Ovary (tissue), 9 donors: ENCODE measurements around the gene MYCBPAP. TPM values are rescaled to one million over a fixed set of nuclear protein-coding genes. Genes with fewer than 3 reads are reported as not detected.
A peak's percentile ranks its signal among the peaks of the same experiment; 100 is the strongest.

Experiments used
- DNase-seq, 5 donors: peaks; one replicate each; pipeline ENCODE4 v3.0.0-alpha.2; 2019 to 2020
- H3K27ac ChIP-seq, 2 donors: fragments of 200-600 bp; one replicate each; pipeline versions ENCODE4 v1.5.1 to v1.8.0; 2019 to 2022
- H3K27me3 ChIP-seq: fragments of 200-600 bp; one replicate; pipeline ENCODE4 v1.8.0; 2022
- H3K36me3 ChIP-seq: fragments of 200-600 bp; sonication (generic); one replicate; pipeline ENCODE4 v1.5.1; 2019
- H3K4me1 ChIP-seq: one replicate; pipeline ENCODE4 v1.8.1; 2013; ENCODE audit warnings: mild to moderate bottlenecking, moderate library complexity; ENCODE audit not compliant: insufficient read depth
- H3K4me3 ChIP-seq: fragments of 200-600 bp; sonication (generic); one replicate; pipeline ENCODE4 v1.5.1; 2017
- H3K9me3 ChIP-seq, 2 donors: fragments of 200-600 bp in 1 of 2; sonication (generic) in 1 of 2; one replicate each; pipeline versions ENCODE4 v1.5.1 to v1.8.1; 2013 to 2019; ENCODE audit warnings: mild to moderate bottlenecking in 1 of 2, moderate library complexity in 1 of 2
- EP300 ChIP-seq: sonication (generic); formaldehyde crosslinking; IDR thresholded peaks from one replicate; pipeline ENCODE4 v1.6.1; 2017; ENCODE audit warnings: antibody characterized with exemption
- POLR2A ChIP-seq: fragments of 450-650 bp; IDR thresholded peaks from one replicate; pipeline ENCODE4 v1.6.1; 2017; ENCODE audit warnings: antibody characterized with exemption, mild to moderate bottlenecking, moderate library complexity
- whole genome bisulfite sequencing, 3 donors: extraction: QIAGEN DNeasy Blood & Tissue Kit in 1 of 3; methylation state at CpG; one replicate each; pipeline versions ENCODE4 v1.1.5 to v1.1.7; 2013 to 2017; 5-methylcytosine and 5-hydroxymethylcytosine counted together
- intact Hi-C, 4 donors: fragments of 100-400 bp; cut with DNase I; formaldehyde crosslinking; loops; one replicate each; pipeline versions ENCODE4 v1.11.0 to v1.15.1; 2022 to 2023
- polyA plus RNA-seq, 2 donors: library from polyadenylated mRNA; stranded (reverse); fragments of 200-250 nt in 1 of 2; fragments of 350-450 nt in 1 of 2; fragmentation: Illumina TruSeq in 1 of 2; extraction: RNeasy Lipid Tissue Mini Kit (QIAGEN cat#74804) in 1 of 2; gene quantifications; one replicate each; pipeline ENCODE4 v1.2.3, GENCODE V29; 2013 to 2014
- total RNA-seq, 7 donors: library from RNA; depleted of rRNA in 2 of 7; stranded (reverse); fragments of >200 nt in 2 of 7; fragmentation: NEBNext Ultra II Directional in 3 of 7; extraction: Animal tissue kit (Norgen Biotek cat#: 25700) in 3 of 7; gene quantifications; one replicate each; pipeline versions ENCODE4 v1.1.0 to v1.2.4, GENCODE V29; 2016 to 2023
- TF ChIP-seq, protein P1 (sequence below), 3 donors: fragments of 450-650 bp in 2 of 3; fragments of 200-600 bp in 1 of 3; IDR thresholded peaks; one replicate each; pipeline versions ENCODE4 v1.5.1 to v1.8.0; 2016 to 2022; ENCODE audit warnings: antibody characterized with exemption in 3 of 3, mild to moderate bottlenecking in 1 of 3
- donor health status: DM: no; HTN: no; CAD: no; lungs with moderate emphysema.
- donor health status: DM: no; HTN: no; CAD: no.
- donor health status: Bipolar disorder and iron deficiency.
- donor health status: DM: yes; HTN: yes; CAD: no.
- donor health status: DM: no; HTN: no; CAD: no.
- donor health status: DM: yes; HTN: yes; CAD: no.

The MYCBPAP gene
- total and polyA plus RNA-seq, 9 donors: 2.5 to 9.7 (median 4.5) TPM

GRCh38 chr17:50523208-50523607 lies 15.0 kb downstream of the MYCBPAP start:
- Histone ChIP-seq H3K27me3 (no peaks in the 10 kb centered on the region), H3K9me3 (no peaks in the 10 kb centered on the region), H3K36me3 (no peaks in the 10 kb centered on the region), H3K4me3 (no peak overlapping the region), H3K4me1 (peaks cover 12% of the 10 kb centered on the region), H3K27ac (no peak overlapping the region)
- no peak for DNase-seq
- 85 to 88% (median 87%) methylated on average over 2 of the region's 2 CpGs for WGBS, 3 donors
- intact Hi-C loops: no loop called here
- no peak for TF ChIP-seq EP300

- no peaks in the 10 kb centered on the region for H3K36me3 ChIP-seq
- intact Hi-C loops: no loop called here
- no peaks in the 10 kb centered on the region for H3K27me3 ChIP-seq
- no peak for DNase-seq
- no peak overlapping the region for H3K27ac ChIP-seq
- 91 to 94% (median 91%) methylated on average over 18 of the region's 18 CpGs for WGBS, 3 donors
- TF ChIP-seq, protein P1, sequence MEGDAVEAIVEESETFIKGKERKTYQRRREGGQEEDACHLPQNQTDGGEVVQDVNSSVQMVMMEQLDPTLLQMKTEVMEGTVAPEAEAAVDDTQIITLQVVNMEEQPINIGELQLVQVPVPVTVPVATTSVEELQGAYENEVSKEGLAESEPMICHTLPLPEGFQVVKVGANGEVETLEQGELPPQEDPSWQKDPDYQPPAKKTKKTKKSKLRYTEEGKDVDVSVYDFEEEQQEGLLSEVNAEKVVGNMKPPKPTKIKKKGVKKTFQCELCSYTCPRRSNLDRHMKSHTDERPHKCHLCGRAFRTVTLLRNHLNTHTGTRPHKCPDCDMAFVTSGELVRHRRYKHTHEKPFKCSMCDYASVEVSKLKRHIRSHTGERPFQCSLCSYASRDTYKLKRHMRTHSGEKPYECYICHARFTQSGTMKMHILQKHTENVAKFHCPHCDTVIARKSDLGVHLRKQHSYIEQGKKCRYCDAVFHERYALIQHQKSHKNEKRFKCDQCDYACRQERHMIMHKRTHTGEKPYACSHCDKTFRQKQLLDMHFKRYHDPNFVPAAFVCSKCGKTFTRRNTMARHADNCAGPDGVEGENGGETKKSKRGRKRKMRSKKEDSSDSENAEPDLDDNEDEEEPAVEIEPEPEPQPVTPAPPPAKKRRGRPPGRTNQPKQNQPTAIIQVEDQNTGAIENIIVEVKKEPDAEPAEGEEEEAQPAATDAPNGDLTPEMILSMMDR (IDR thresholded peaks at IDR 0.05): no peak
- no peak for TF ChIP-seq EP300
- no peak for TF ChIP-seq POLR2A
- H3K9me3 ChIP-seq: no peaks in the 10 kb centered on the region
- no peak overlapping the region for H3K4me3 ChIP-seq
- H3K4me1 ChIP-seq: peaks cover 1% of the 10 kb centered on the region
Measured at GRCh38 chr17:50524838-50525237, 16.6 kb downstream of the MYCBPAP start.

DNA sequence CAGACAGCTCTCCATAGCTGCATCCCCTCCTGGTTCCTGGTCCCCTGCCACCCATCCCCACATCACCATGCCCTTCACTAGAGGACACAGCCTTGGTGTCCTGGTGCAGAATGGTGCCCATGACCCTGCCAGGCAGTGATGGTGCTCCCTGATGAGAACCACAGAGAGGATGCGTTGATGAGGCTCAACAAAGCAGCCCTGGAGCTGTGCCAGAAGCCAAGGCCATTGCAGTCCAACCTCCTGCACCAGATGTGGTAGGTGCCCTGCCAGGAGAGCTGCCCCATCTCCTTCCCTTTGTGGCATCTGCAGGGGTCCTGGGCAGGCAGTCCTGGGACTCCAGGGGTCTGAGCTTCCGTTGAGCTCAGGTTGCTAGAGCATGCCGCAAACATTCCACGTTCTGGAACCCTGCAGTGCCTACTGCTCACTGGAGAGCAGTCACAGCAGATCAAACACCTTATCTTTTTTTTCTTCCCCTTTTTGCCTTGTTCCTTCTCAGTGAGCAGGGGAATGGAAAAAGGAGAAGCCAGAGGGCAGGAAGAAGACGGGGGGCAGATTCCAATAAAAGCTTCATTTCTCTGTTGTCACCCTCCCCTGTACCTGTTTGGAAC lies 19.0 kb downstream of the MYCBPAP start:
- TF ChIP-seq EP300 (no peak), POLR2A (no peak)
- TF ChIP-seq, protein P1 (IDR thresholded peaks at IDR 0.05): no peak
- H3K4me3 ChIP-seq: no peak overlapping the region
- 56 to 65% (median 60%) methylated on average over 5 of the region's 5 CpGs for WGBS, 3 donors
- H3K9me3 ChIP-seq: no peaks in the 10 kb centered on the region
- H3K4me1 ChIP-seq: no peaks in the 10 kb centered on the region
- intact Hi-C loops: no loop called here
- H3K27ac ChIP-seq: no peak overlapping the region
- peak in 1 of 5 donors; percentile 52 for DNase-seq
- no peaks in the 10 kb centered on the region for H3K36me3 ChIP-seq
- H3K27me3 ChIP-seq: no peaks in the 10 kb centered on the region

DNA sequence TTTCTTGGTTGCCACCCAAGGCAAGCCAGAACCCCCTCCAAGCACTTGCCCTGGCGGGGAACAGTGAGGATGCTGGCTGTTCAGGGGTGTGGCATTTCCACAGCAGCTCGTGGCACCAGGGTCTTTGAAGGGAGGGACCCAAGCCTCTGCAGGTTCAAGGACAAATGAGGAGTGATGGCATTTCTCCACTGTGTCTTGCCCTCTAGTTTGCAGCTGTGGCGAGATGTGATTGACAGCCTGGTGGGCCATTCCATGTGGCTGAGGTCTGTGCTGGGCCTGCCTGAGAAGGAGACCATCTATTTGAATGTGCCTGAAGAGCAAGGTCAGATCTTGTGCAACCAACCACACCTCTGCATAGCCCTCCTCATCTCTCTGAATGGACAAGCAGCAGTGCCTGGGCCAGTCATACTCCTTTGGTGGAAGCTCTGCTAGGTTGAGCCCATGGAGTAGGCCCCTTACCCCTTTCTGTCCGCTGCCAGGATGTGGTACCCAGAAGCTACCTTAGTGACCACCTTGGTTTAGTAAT lies 19.8 kb downstream of the MYCBPAP start:
- no peak overlapping the region for H3K4me3 ChIP-seq
- intact Hi-C loops: no loop called here
- no peaks in the 10 kb centered on the region for H3K36me3 ChIP-seq
- H3K27ac ChIP-seq: no peak overlapping the region
- no peak for DNase-seq
- TF ChIP-seq, protein P1 (IDR thresholded peaks at IDR 0.05): no peak
- WGBS, 3 donors: 47 to 50% (median 48%) methylated on average over 4 of the region's 4 CpGs
- no peaks in the 10 kb centered on the region for H3K9me3 ChIP-seq
- peaks cover 2% of the 10 kb centered on the region for H3K4me1 ChIP-seq
- no peaks in the 10 kb centered on the region for H3K27me3 ChIP-seq

DNA sequence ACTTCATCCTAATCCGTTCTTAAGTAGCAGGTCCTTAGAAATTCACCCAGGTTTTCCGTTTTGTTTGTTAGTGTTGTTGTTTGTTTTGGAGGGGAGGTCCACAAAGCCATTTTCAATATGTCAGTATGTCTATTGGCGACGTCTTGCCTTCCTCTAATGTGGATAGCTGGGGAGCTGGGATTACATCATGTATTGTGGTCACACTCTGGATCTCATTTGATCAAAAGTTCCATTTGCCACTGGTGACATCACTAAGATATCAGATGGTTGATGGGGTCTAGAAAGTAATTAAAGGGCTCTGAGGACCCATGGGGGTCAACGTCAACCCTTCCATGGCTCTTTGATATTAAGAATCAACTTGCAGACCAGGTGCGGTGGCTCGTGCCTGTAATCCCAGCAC lies 21.6 kb downstream of the MYCBPAP start:
- Histone ChIP-seq H3K27ac (no peak overlapping the region), H3K4me1 (peaks cover 9% of the 10 kb centered on the region), H3K36me3 (no peaks in the 10 kb centered on the region), H3K4me3 (no peak overlapping the region), H3K9me3 (no peaks in the 10 kb centered on the region), H3K27me3 (no peaks in the 10 kb centered on the region)
- DNase-seq: no peak
- TF ChIP-seq EP300: no peak
- no peak for TF ChIP-seq POLR2A
- TF ChIP-seq, protein P1 (IDR thresholded peaks at IDR 0.05): no peak
- intact Hi-C loops: loop anchor here in 2 of 4 donors (10.0 kb wide), 1 partner anchor 45 kb away; no protein-coding TSS in a partner anchor
- 93 to 94% (median 93%) methylated on average over 7 of the region's 7 CpGs for WGBS, 3 donors
